KOPT-K1 (cell line): ENCODE data around the gene CNIH3.
A peak's percentile ranks its signal among the peaks of the same experiment; 100 is the strongest.

ENCODE experiments used
- H3K27ac ChIP-seq: fragments of 200-600 bp; sonication (generic); 2 replicates; pipeline ENCODE4 v1.5.1; 2016; ENCODE audit warnings: antibody characterized with exemption, mild to moderate bottlenecking, low read depth, low read length; ENCODE audit not compliant: poor library complexity, severe bottlenecking
- H3K36me3 ChIP-seq: fragments of 200-600 bp; sonication (generic); 2 replicates; pipeline ENCODE4 v1.5.1; 2017; ENCODE audit warnings: antibody characterized with exemption, mild to moderate bottlenecking, low read length, moderate library complexity; ENCODE audit not compliant: insufficient read depth
- H3K9me3 ChIP-seq: fragments of 200-600 bp; sonication (generic); 2 replicates; pipeline ENCODE4 v1.5.1; 2017; ENCODE audit warnings: antibody characterized with exemption, low read length, mild to moderate bottlenecking; ENCODE audit not compliant: insufficient read depth, poor library complexity, severe bottlenecking

CNIH3 gene

DNA sequence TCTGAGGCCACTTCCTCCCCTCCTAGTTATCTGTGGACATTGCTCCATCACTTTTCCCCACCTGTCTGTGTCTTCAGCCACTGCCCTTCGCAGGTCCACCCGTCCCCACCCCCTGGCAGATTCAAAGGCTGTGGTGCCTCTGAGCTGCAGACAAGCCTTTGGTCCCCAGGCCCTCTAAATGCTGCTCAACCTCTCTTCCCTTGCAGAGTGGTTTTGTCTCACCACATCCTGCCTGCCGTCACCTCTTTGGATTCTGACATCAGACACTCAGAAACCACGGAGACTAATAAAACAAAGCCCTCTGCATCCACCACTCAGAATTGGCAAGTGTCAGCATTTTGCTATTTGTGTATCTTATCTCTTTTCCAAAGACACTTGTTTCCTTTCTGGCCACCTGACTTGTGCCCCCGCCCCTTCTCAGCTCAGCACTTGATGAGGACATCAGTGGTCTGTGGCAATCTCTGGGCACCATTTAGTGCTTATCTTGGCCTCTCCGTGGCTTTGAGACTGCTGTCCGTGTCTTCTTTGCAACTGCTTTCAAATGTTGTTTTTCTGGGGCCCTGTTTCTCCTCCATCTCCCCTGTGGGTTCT, 7.7 kb downstream of the CNIH3 start:
- Histone ChIP-seq H3K36me3 (no peaks in the 10 kb centered on the region), H3K9me3 (peaks cover 11% of the 10 kb centered on the region), H3K27ac (peak overlapping the region; percentile 69)

DNA sequence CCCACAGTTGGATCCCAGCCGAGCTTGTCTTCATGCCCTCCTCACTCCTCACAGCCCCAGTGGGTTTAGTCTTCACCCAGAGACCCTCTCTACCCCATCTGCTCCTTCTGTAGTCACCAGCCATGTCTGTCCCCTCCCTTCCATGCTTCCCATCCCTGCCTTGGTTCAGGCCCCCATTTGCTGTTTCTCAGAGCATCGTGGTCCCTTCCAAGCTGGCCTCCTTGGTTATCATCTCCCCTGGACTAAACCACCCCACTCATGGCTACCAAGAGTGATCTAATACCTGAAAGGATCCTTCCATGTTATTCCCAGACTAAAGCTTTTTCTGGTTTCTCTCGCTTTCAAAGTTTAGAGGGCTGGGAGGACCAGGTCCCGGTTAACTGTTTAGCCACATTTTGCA, 8.3 kb downstream of the CNIH3 start:
- Histone ChIP-seq H3K27ac (peak overlapping the region; percentile 69), H3K36me3 (no peaks in the 10 kb centered on the region), H3K9me3 (peaks cover 11% of the 10 kb centered on the region)

DNA sequence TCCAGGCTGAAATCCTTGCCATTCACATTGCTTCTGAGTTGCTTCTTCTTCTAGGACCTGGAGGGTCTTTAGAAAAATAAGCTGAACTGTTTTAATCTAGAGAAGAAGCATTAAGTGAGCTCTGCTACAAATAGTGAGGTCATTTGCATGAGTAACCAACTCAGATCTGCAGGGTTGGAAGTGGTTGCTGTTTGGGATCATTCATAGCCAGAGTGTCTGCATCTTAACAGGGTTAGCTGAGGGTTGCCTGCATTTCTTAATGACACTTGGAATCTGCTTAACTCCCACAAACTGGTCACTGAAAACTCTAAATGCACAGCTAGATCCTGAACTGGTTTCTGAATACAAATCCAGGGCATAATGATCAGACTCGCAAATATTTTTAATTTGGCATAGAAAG, 9.9 kb downstream of the CNIH3 start:
- Histone ChIP-seq H3K9me3 (peaks cover 11% of the 10 kb centered on the region), H3K27ac (no peak overlapping the region), H3K36me3 (no peaks in the 10 kb centered on the region)

DNA sequence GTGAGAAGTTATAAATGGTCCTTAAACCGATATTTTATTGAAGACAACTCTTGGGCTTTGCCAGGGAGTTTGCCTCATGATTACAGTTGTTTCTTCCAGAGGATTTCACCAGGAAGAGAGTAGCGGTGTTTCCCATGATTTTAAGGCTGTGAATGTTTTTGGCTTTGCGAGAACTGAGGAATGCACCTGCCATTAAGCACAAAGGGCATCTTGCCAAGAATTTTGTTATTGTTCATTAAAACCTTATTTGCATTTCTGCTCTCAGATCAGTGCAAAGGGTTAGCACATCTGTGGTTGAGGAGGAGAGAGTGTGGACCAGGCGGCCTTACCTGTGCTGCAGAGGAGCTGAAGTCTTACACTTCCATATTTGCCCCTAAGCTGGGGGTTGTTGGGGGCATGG, 13.8 kb downstream of the CNIH3 start:
- Histone ChIP-seq H3K27ac (no peak overlapping the region), H3K9me3 (no peaks in the 10 kb centered on the region), H3K36me3 (no peaks in the 10 kb centered on the region)

DNA sequence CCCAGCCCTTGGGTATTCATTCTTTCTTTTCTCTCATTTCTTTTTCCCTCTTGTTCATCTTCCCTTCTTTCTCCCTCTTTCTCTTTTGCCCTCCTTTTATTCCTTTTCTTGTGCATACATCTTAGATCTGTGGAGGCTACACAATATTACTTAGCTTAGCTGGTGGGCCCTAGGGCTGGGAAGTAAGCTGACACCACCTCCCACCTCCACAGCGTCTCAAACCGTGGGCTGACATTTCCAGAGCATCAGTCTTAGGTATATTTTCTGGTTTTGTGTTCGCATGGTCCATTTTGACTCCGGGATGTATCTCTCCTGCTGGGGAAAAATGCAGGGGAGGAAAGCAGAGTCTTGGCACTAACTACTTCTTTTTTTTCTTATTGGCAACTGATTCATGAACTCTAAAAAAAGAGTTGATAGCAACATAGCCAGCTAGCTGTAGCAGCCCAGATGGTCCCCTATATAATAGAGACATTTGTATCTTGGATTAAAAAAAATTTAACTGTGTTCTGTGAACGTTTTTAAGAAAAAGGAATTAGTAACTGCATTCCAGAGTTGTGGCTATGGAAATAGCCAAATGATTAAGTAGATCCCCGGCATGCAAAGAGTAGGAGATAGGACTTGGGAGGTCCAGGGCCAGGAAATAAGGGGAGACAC, 15.5 kb downstream of the CNIH3 start:
- Histone ChIP-seq H3K36me3 (no peaks in the 10 kb centered on the region), H3K9me3 (no peaks in the 10 kb centered on the region), H3K27ac (no peak overlapping the region)

DNA sequence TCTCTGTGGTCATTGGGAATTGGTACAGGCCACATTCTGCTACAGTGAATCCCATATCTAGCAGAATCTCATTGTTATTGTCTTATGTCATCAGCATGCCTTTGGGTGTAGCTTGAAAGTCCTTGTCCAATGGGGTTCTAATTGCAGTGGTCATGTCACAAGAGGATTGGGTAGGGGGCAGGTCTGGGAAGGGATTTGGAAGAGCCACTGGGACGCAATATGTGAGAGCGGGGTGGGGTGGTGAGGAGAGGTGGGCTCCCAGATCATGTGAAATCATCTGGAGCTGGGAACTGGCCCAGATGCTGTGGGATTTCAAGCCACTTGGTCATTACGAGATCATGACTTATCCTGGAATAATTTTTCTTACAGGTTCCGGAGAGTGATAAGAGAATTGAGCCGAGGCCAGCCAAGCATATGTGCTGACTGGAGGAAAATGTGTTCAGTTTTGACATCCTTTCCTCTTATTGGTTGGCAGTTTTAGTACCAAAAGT, 16.3 kb downstream of the CNIH3 start:
- no peaks in the 10 kb centered on the region for H3K36me3 ChIP-seq
- H3K27ac ChIP-seq = no peak overlapping the region
- H3K9me3 ChIP-seq = no peaks in the 10 kb centered on the region

DNA sequence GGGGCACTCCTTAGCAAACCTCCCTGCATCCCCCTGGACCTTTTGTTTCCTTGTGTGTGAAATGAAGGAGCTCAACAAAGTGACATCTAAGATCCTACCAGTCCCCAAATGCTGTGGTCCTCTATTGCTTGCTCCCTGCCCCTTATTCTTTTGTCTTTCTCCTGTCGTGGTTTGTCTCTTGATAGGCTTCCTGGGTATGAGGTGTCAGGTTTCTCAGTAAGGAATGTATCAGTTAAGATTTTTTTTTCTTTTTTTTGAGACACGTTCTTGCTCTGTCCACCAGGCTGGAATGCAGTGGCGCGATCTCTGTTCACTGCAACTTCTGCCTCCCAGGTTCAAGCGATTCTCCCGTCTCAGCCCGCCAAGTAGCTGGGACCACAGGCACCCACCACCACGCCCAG, 16.8 kb downstream of the CNIH3 start:
- no peaks in the 10 kb centered on the region for H3K36me3 ChIP-seq
- H3K27ac ChIP-seq = no peak overlapping the region

DNA sequence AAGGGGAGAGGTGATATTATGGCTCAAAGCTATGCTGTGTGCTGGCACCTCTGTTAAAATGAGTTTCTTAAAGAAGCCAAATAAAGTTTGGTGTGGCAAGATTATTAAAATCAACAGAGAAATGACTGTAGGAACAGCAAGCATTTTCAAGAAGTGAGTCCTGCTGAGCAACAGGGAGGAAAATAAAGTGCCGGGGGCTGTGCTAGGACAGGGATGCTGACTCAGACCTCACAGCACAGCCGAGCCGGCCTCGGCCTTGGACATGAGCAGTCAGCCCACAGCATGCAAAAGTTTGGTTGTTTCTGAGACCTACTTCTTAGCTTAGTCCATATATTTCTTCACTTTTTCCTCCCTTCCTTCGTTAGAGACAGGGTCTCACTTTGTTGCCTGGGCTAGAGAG, 19.2 kb downstream of the CNIH3 start:
- H3K36me3 ChIP-seq = no peaks in the 10 kb centered on the region
- no peaks in the 10 kb centered on the region for H3K9me3 ChIP-seq
- no peak overlapping the region for H3K27ac ChIP-seq

More for the DNA sequence above, 16.8 kb downstream of the CNIH3 start:
- H3K9me3 ChIP-seq = no peaks in the 10 kb centered on the region

DNA sequence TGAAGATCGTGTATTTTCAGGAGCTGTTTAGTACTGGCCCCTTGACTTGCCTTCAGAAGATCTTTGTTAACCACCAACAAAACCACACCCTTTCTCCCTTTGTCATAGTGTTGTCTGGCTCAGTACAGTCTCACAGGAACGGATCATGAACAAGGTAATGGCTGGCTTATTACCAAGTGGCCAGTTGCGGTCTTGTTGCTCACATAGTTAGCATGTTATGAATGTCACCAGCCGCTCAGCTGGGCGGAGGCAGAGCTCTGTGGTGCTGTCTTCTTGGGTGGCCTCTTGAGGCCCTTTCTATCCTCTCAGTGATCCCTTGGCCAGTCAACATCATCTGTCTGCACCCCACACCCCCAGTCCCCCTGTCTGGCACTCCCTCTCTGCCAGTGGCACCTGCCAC, 21.4 kb downstream of the CNIH3 start:
- Histone ChIP-seq H3K36me3 (no peaks in the 10 kb centered on the region), H3K9me3 (no peaks in the 10 kb centered on the region), H3K27ac (peak overlapping the region; percentile 45)

DNA sequence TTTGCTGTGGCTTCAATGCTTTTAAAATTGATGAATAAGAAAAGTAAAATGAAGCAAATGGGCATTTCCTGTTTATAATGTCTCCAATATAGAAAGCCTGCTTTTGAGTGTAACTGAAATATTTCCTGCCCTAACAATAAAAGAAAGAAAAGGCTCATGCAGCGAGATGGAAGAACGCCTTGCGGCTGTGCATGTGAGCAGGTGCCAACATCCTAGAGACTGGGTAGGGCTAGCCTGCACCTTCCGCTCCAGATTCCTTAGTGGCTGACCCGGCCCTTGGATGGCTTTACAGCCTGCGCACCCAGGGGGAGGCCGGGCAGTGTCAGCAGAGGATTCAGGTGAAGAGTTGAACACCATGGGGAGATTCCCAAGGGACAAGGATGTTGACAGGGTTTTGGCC, 21.8 kb downstream of the CNIH3 start:
- Histone ChIP-seq H3K9me3 (no peaks in the 10 kb centered on the region), H3K36me3 (no peaks in the 10 kb centered on the region), H3K27ac (peak overlapping the region; percentile 45)

DNA sequence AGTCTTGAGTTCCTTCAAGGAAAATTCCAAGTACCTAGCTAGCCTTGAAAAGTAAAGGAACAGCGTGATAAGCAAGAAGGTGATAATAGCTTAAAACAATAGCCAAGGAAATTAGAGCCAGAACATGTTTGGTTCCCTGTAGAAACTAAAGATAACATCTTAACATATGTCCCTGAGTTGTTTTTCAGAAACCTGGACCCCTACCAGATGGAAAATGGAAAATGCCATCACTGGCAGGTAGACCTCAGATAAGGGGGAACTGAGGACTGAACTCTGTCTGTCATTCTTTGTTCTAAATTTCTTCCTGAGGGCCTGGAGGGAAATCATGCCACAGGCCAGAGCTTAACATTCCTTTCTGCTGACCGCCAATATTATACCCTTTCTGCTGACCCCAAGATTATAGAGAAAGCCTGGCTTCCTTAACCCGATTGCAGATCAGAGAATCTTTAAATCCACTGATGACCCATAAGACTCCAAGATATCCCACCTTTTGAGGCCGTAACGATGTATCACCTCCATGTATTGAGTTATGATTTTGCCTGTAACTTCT, 23.4 kb downstream of the CNIH3 start:
- Histone ChIP-seq H3K27ac (no peak overlapping the region), H3K9me3 (no peaks in the 10 kb centered on the region), H3K36me3 (no peaks in the 10 kb centered on the region)

DNA sequence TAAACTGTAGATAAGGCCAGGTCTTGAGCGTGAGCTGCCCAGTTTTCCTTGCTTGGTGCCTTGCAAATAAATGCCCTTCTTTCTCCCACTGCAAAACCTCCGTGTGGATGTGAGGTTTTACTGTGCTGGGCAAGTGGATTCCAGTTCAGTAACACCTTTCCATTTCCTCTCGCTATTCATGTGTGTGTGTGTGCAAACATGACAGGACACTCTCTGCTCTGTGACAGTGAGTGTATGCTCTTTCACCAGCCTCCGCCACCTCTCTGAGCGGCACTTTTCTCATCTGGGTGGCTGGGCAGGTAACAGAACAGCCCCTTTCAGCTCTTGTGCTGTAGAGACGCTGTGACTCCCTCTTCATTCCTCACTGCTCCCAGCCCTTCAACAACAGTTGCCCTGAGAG, 23.9 kb downstream of the CNIH3 start:
- no peak overlapping the region for H3K27ac ChIP-seq
- H3K9me3 ChIP-seq = no peaks in the 10 kb centered on the region
- H3K36me3 ChIP-seq = no peaks in the 10 kb centered on the region

DNA sequence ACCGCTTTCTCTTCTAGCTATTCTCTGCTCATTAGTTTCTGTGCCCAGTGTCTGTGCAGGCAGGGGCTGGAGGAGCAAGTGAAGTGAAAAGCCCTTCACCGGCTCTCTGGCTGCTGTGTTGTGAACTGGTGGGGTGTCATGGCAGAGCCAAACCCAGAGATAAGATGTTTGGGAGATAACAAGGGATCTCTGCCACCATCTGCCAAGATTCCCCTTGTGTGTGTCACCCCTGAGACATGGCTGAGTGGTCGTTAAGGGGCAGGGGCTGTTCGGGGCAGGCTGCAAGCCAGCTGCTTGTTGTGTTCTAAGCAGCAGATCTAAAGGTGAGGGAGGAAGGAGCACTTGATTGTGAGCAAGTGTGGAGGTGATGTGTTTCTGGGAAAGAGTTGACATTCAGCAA, 24.5 kb downstream of the CNIH3 start:
- no peaks in the 10 kb centered on the region for H3K9me3 ChIP-seq
- no peak overlapping the region for H3K27ac ChIP-seq
- H3K36me3 ChIP-seq = no peaks in the 10 kb centered on the region

DNA sequence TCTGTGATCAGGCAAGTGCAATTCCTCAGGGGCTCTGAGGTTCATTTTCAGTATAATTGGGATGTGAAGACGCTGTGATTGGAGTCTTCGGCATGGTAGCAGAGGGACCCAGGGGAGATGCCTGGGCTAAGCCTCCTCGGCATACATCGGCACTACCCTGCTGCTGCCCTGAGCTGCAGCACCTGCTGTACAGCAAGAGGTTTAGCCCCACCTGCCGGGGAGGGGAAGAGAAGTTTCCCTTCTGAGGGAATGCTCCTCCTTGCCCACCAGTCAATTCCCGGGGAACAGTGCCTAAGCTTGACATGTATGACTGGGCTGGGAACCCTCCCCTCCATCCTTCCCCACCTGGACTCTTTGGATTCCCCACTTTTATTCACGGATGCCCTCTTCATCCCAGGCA, 24.9 kb downstream of the CNIH3 start:
- Histone ChIP-seq H3K36me3 (no peaks in the 10 kb centered on the region), H3K27ac (no peak overlapping the region), H3K9me3 (no peaks in the 10 kb centered on the region)

DNA sequence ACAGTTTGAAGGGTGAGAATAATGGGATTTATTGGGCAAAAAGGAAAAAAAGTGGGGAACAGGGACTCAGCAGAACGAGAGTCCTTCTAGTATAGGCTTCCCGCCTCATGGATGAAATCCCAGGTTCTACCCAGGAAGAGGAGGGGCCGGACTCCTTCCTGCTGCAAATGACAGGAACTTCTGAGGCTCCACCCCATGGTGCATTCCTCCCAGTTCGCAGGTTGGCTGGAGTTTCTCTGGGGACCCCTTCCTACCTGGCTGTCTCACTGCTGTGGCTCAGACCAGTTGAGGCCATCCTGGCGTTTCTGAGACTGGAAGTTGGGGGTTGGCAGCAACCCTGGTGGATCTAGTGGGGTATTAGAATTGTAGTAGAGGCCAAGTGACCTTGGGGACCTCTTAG, 27.5 kb downstream of the CNIH3 start:
- Histone ChIP-seq H3K36me3 (no peaks in the 10 kb centered on the region), H3K9me3 (no peaks in the 10 kb centered on the region), H3K27ac (no peak overlapping the region)
